SH-SY5Y (cell line): ENCODE data around the gene COL19A1.

Experiments used
- GATA2 ChIP-seq: IDR thresholded peaks from 2 replicates; pipeline ENCODE4 v1.6.1; 2011; ENCODE audit warnings: mild to moderate bottlenecking, low read depth, low read length
- GATA3 ChIP-seq: IDR thresholded peaks from 2 replicates; pipeline ENCODE4 v1.6.1; 2011; ENCODE audit warnings: low read depth, mild to moderate bottlenecking, low read length, moderate library complexity

GRCh38 chr6:70099732-70100131 is 233.4 kb downstream of the COL19A1 start:
- TF ChIP-seq GATA2 (no peak), GATA3 (no peak)
